ENCODE data around the gene HS3ST6.
"Not testable (repeated sequence)": the region's sequence is repeated elsewhere in the genome, so short reads cannot be mapped to it uniquely, and the experiment has no call there.

HS3ST6 gene
- 0 reads per million in 3 donors for total RNA-seq

- Histone ChIP-seq H3K27me3 (replicated peaks; ENCODE audit: control insufficient read depth, insufficient read depth, low read length, poor library complexity, severe bottlenecking) (peaks cover 32% of the 10 kb centered on the region), H3K36me3 (ENCODE audit: control insufficient read depth, insufficient read depth, low read length) (no peaks in the 10 kb centered on the region), H3K4me3 (ENCODE audit: insufficient read depth, low read depth, low read length, poor library complexity, severe bottlenecking) (no peak within 1 kb of the TSS), H3K4me1 (ENCODE audit: control insufficient read depth, insufficient read depth, low read length, poor library complexity, severe bottlenecking) (peaks cover 4% of the 10 kb centered on the region), H3K9me3 (ENCODE audit: control insufficient read depth, low read length) (no peaks in the 10 kb centered on the region), H3K27ac (ENCODE audit: insufficient read depth, low read length, poor library complexity, severe bottlenecking) (no peak within 1 kb of the TSS)
- no peak for DNase-seq
Measured at GRCh38 chr16:1918351-1919326, at the start of gene HS3ST6. TSS of gene HS3ST6 (minus strand) at chr16:1918415. CDS start at chr16:1918323, 92 bp downstream.

- Histone ChIP-seq H3K27ac (ENCODE audit: insufficient read depth, low read length, poor library complexity, severe bottlenecking) (peak within 1 kb of the TSS; percentile 97), H3K4me1 (ENCODE audit: control insufficient read depth, insufficient read depth, low read length, poor library complexity, severe bottlenecking) (peaks cover 32% of the 10 kb centered on the region)
Measured at GRCh38 chr16:1966460-1966859, 48.2 kb upstream of the HS3ST6 start, which contains the start of gene RNF151. TSS of gene RNF151 (plus strand) at chr16:1966856. CDS start at chr16:1966882, 26 bp downstream.

GRCh38 chr16:1965396-1966001, 47.3 kb upstream of the HS3ST6 start:
- Histone ChIP-seq H3K36me3 (ENCODE audit: control insufficient read depth, insufficient read depth, low read length) (peaks cover 15% of the 10 kb centered on the region), H3K4me3 (ENCODE audit: insufficient read depth, low read depth, low read length, poor library complexity, severe bottlenecking) (peak overlapping the region; percentile 77), H3K27me3 (replicated peaks; ENCODE audit: control insufficient read depth, insufficient read depth, low read length, poor library complexity, severe bottlenecking) (no peaks in the 10 kb centered on the region), H3K4me1 (ENCODE audit: control insufficient read depth, insufficient read depth, low read length, poor library complexity, severe bottlenecking) (peaks cover 35% of the 10 kb centered on the region), H3K27ac (ENCODE audit: insufficient read depth, low read length, poor library complexity, severe bottlenecking) (peak overlapping the region; percentile 97), H3K9me3 (ENCODE audit: control insufficient read depth, low read length) (no peaks in the 10 kb centered on the region)
- DNase-seq, result no peak

More at GRCh38 chr16:1966460-1966859, 48.2 kb upstream of the HS3ST6 start, which contains the start of gene RNF151:
- H3K27me3 ChIP-seq (replicated peaks; ENCODE audit: control insufficient read depth, insufficient read depth, low read length, poor library complexity, severe bottlenecking), result no peaks in the 10 kb centered on the region
- no peaks in the 10 kb centered on the region for H3K9me3 ChIP-seq (ENCODE audit: control insufficient read depth, low read length)
- peaks cover 15% of the 10 kb centered on the region for H3K36me3 ChIP-seq (ENCODE audit: control insufficient read depth, insufficient read depth, low read length)
- peak within 1 kb of the TSS; percentile 77 for H3K4me3 ChIP-seq (ENCODE audit: insufficient read depth, low read depth, low read length, poor library complexity, severe bottlenecking)
- DNase-seq, result no peak

GRCh38 chr16:1964506-1965395, 46.5 kb upstream of the HS3ST6 start, which contains the start of gene RPS2:
TSS of gene RPS2 (minus strand) at chr16:1964826. CDS start at chr16:1964625, 201 bp downstream.
- H3K36me3 ChIP-seq (ENCODE audit: control insufficient read depth, insufficient read depth, low read length), result peaks cover 15% of the 10 kb centered on the region
- H3K9me3 ChIP-seq (ENCODE audit: control insufficient read depth, low read length), result no peaks in the 10 kb centered on the region
- H3K4me1 ChIP-seq (ENCODE audit: control insufficient read depth, insufficient read depth, low read length, poor library complexity, severe bottlenecking), result peaks cover 42% of the 10 kb centered on the region
- peak; percentile 98 to 100 (median 99) for DNase-seq
- peak within 1 kb of the TSS; percentile 97 for H3K27ac ChIP-seq (ENCODE audit: insufficient read depth, low read length, poor library complexity, severe bottlenecking)
- H3K27me3 ChIP-seq (replicated peaks; ENCODE audit: control insufficient read depth, insufficient read depth, low read length, poor library complexity, severe bottlenecking), result no peaks in the 10 kb centered on the region
- peak within 1 kb of the TSS; percentile 77 for H3K4me3 ChIP-seq (ENCODE audit: insufficient read depth, low read depth, low read length, poor library complexity, severe bottlenecking)

GRCh38 chr16:1963806-1964505, 45.7 kb upstream of the HS3ST6 start:
- no peaks in the 10 kb centered on the region for H3K27me3 ChIP-seq (replicated peaks; ENCODE audit: control insufficient read depth, insufficient read depth, low read length, poor library complexity, severe bottlenecking)
- peak overlapping the region; percentile 77 for H3K4me3 ChIP-seq (ENCODE audit: insufficient read depth, low read depth, low read length, poor library complexity, severe bottlenecking)
- no peaks in the 10 kb centered on the region for H3K9me3 ChIP-seq (ENCODE audit: control insufficient read depth, low read length)
- H3K36me3 ChIP-seq (ENCODE audit: control insufficient read depth, insufficient read depth, low read length), result peaks cover 15% of the 10 kb centered on the region
- peak in 2 of 3 donors; percentile 30 to 31 for DNase-seq
- H3K27ac ChIP-seq (ENCODE audit: insufficient read depth, low read length, poor library complexity, severe bottlenecking), result peak overlapping the region; percentile 97
- peaks cover 48% of the 10 kb centered on the region for H3K4me1 ChIP-seq (ENCODE audit: control insufficient read depth, insufficient read depth, low read length, poor library complexity, severe bottlenecking)

- not testable (repeated sequence) for H3K9me3 ChIP-seq (ENCODE audit: control insufficient read depth, low read length); DNase-seq; H3K4me3 ChIP-seq (ENCODE audit: insufficient read depth, low read depth, low read length, poor library complexity, severe bottlenecking); H3K27me3 ChIP-seq (replicated peaks; ENCODE audit: control insufficient read depth, insufficient read depth, low read length, poor library complexity, severe bottlenecking)
- peaks cover 50% of the 10 kb centered on the region for H3K4me1 ChIP-seq (ENCODE audit: control insufficient read depth, insufficient read depth, low read length, poor library complexity, severe bottlenecking)
- H3K27ac ChIP-seq (ENCODE audit: insufficient read depth, low read length, poor library complexity, severe bottlenecking), result peak overlapping the region; percentile 97
- peaks cover 15% of the 10 kb centered on the region for H3K36me3 ChIP-seq (ENCODE audit: control insufficient read depth, insufficient read depth, low read length)
Measured at GRCh38 chr16:1962161-1963153, 44.2 kb upstream of the HS3ST6 start.

- no peak for DNase-seq
- Histone ChIP-seq H3K4me3 (ENCODE audit: insufficient read depth, low read depth, low read length, poor library complexity, severe bottlenecking) (no peak overlapping the region), H3K4me1 (ENCODE audit: control insufficient read depth, insufficient read depth, low read length, poor library complexity, severe bottlenecking) (peaks cover 50% of the 10 kb centered on the region), H3K9me3 (ENCODE audit: control insufficient read depth, low read length) (no peaks in the 10 kb centered on the region), H3K27me3 (replicated peaks; ENCODE audit: control insufficient read depth, insufficient read depth, low read length, poor library complexity, severe bottlenecking) (no peaks in the 10 kb centered on the region), H3K27ac (ENCODE audit: insufficient read depth, low read length, poor library complexity, severe bottlenecking) (no peak overlapping the region), H3K36me3 (ENCODE audit: control insufficient read depth, insufficient read depth, low read length) (peaks cover 15% of the 10 kb centered on the region)
Measured at GRCh38 chr16:1961651-1962067, 43.4 kb upstream of the HS3ST6 start.

Measured in effector memory CD4-positive, alpha-beta T cell (primary cell).